ENCODE data around the gene TXNRD2. TPM values are rescaled to one million over a fixed set of nuclear protein-coding genes. Genes with fewer than 3 reads are reported as not detected.
"Not testable (repeated sequence)": the region's sequence is repeated elsewhere in the genome, so short reads cannot be mapped to it uniquely, and the experiment has no call there.

TXNRD2 gene
- total RNA-seq, 1 experiment from 2014 or later: 19.7 TPM

- TF ChIP-seq SIN3A (IDR thresholded peaks at IDR 0.05; ENCODE audit: low read depth): no peak
- TF ChIP-seq EZH2phosphoT487 (IDR thresholded peaks at IDR 0.05; ENCODE audit: borderline replicate concordance): no peak
- TF ChIP-seq MAX (IDR thresholded peaks at IDR 0.05): no peak
- TF ChIP-seq YY1 (IDR thresholded peaks at IDR 0.05; ENCODE audit: extremely low read depth, insufficient replicate concordance, low read depth, low read length): no peak
- no peak for TF ChIP-seq POLR2AphosphoS5 (IDR thresholded peaks at IDR 0.05; ENCODE audit: low read depth, low read length)
Observed at GRCh38 chr22:19928207-19928606, 13.4 kb downstream of the TXNRD2 start (continued).

- Histone ChIP-seq H2AFZ (ENCODE audit: low read depth, low read length, poor library complexity, severe bottlenecking) (no peak overlapping the region), H3K9me3 (ENCODE audit: control insufficient read depth in 1 of 2, insufficient read depth in 1 of 2, low read depth in 1 of 2, low read length in 2 of 2) (no peaks in the 10 kb centered on the region), H3K27me3 (ENCODE audit: insufficient read depth, low read length) (no peaks in the 10 kb centered on the region), H3K36me3 (ENCODE audit: control insufficient read depth in 1 of 2, insufficient read depth in 2 of 2, low read length in 2 of 2) (no peaks in the 10 kb centered on the region), H3K79me2 (ENCODE audit: insufficient read depth, low read length) (no peaks in the 10 kb centered on the region), H3K9ac (ENCODE audit: low read length) (no peak overlapping the region), H3K4me2 (ENCODE audit: low read length) (no peak overlapping the region), H4K20me1 (ENCODE audit: insufficient read depth) (no peaks in the 10 kb centered on the region), H3K27ac (ENCODE audit: low read depth, low read length) (no peak overlapping the region), H3K4me1 (ENCODE audit: control insufficient read depth in 1 of 2, insufficient read depth in 2 of 2, low read length in 2 of 2) (no peaks in the 10 kb centered on the region), H3K4me3 (replicated peaks in 1 of 2; ENCODE audit: low read depth in 1 of 2, low read length in 2 of 2) (no peak overlapping the region), H3K9me2 (ENCODE audit: insufficient read depth) (no peaks in the 10 kb centered on the region)
- CTCF ChIA-PET: no interaction called here
- no peak for ATAC-seq
- TF ChIP-seq RAD21 (IDR thresholded peaks at IDR 0.05; ENCODE audit: low read depth) (no peak), JUND (IDR thresholded peaks at IDR 0.05) (no peak), CEBPB (IDR thresholded peaks at IDR 0.05; ENCODE audit: low read depth) (no peak), MAX (IDR thresholded peaks at IDR 0.05) (no peak), ZBTB33 (IDR thresholded peaks at IDR 0.05; ENCODE audit: extremely low read depth, insufficient replicate concordance, low read length) (no peak), FOSL1 (IDR thresholded peaks at IDR 0.05; ENCODE audit: low read depth) (no peak), EZH2 (IDR thresholded peaks at IDR 0.05) (no peak), EGR1 (IDR thresholded peaks at IDR 0.05; ENCODE audit: low read depth) (no peak), ZNF274 (IDR thresholded peaks at IDR 0.05; ENCODE audit: low read depth, low read length) (no peak), ZFX (IDR thresholded peaks at IDR 0.05) (no peak), ELF1 (IDR thresholded peaks at IDR 0.05; ENCODE audit: borderline replicate concordance, low read depth) (no peak), SIN3A (IDR thresholded peaks at IDR 0.05; ENCODE audit: low read depth) (no peak), CTCF (IDR thresholded peaks at IDR 0.05 in 2 of 3, conservative IDR thresholded peaks at IDR 0.05 in 1 of 3; ENCODE audit: borderline replicate concordance in 1 of 3, insufficient read depth in 1 of 3, low read depth in 2 of 3, low read length in 2 of 3) (no peak), POLR2A (IDR thresholded peaks at IDR 0.05; ENCODE audit: borderline replicate concordance, extremely low read depth, insufficient read depth, insufficient read length) (no peak), POLR2AphosphoS5 (IDR thresholded peaks at IDR 0.05; ENCODE audit: low read depth, low read length) (no peak)
- POLR2A ChIA-PET: no interaction called here
- no TSS peak for BruUV-seq (replicated peaks)
- no peak for DNase-seq (ENCODE audit: low read depth, low spot score)
- RAD21 ChIA-PET (ENCODE audit: low non-redundant PET in 1 of 2, low total read pairs in 2 of 2, uncharacterized antibody in 2 of 2, unreplicated experiment in 2 of 2): no interaction called here
- intact Hi-C loops (cut with micrococcal nuclease): no loop called here
Observed at GRCh38 chr22:19927696-19928095, 13.9 kb downstream of the TXNRD2 start.

- H2AFZ ChIP-seq (ENCODE audit: low read depth, low read length, poor library complexity, severe bottlenecking); H3K4me2 ChIP-seq (ENCODE audit: low read length); CTCF ChIA-PET; ATAC-seq; H3K4me1 ChIP-seq (ENCODE audit: control insufficient read depth in 1 of 2, insufficient read depth in 2 of 2, low read length in 2 of 2); H3K27ac ChIP-seq (ENCODE audit: low read depth, low read length); RAD21 ChIA-PET (ENCODE audit: low non-redundant PET in 1 of 2, low total read pairs in 2 of 2, uncharacterized antibody in 2 of 2, unreplicated experiment in 2 of 2); BruUV-seq (replicated peaks); H3K9me2 ChIP-seq (ENCODE audit: insufficient read depth); H3K9ac ChIP-seq (ENCODE audit: low read length); H3K36me3 ChIP-seq (ENCODE audit: control insufficient read depth in 1 of 2, insufficient read depth in 2 of 2, low read length in 2 of 2); H3K79me2 ChIP-seq (ENCODE audit: insufficient read depth, low read length); H3K27me3 ChIP-seq (ENCODE audit: insufficient read depth, low read length); DNase-seq (ENCODE audit: low read depth, low spot score); H4K20me1 ChIP-seq (ENCODE audit: insufficient read depth); H3K4me3 ChIP-seq (replicated peaks in 1 of 2; ENCODE audit: low read depth in 1 of 2, low read length in 2 of 2); intact Hi-C loops (cut with micrococcal nuclease); H3K9me3 ChIP-seq (ENCODE audit: control insufficient read depth in 1 of 2, insufficient read depth in 1 of 2, low read depth in 1 of 2, low read length in 2 of 2); POLR2A ChIA-PET: not testable (repeated sequence)
Observed at GRCh38 chr22:19926028-19926427, 15.6 kb downstream of the TXNRD2 start.

Measured in HCT116 (cell line).